Activated T-cell treated with anti-CD3 and anti-CD28 coated beads, Interleukin-2, amount 50 U/mL, for 48 hours (primary cell): ENCODE data around the gene NMNAT2.
A peak's percentile ranks its signal among the peaks of the same experiment; 100 is the strongest.
"Not testable (repeated sequence)": the region's sequence is repeated elsewhere in the genome, so short reads cannot be mapped to it uniquely, and the experiment has no call there.

Experiments used
- DNase-seq, 2 experiments: peaks; one replicate each; pipeline ENCODE4 v3.0.0-alpha.2; 2020

The NMNAT2 gene

DNA sequence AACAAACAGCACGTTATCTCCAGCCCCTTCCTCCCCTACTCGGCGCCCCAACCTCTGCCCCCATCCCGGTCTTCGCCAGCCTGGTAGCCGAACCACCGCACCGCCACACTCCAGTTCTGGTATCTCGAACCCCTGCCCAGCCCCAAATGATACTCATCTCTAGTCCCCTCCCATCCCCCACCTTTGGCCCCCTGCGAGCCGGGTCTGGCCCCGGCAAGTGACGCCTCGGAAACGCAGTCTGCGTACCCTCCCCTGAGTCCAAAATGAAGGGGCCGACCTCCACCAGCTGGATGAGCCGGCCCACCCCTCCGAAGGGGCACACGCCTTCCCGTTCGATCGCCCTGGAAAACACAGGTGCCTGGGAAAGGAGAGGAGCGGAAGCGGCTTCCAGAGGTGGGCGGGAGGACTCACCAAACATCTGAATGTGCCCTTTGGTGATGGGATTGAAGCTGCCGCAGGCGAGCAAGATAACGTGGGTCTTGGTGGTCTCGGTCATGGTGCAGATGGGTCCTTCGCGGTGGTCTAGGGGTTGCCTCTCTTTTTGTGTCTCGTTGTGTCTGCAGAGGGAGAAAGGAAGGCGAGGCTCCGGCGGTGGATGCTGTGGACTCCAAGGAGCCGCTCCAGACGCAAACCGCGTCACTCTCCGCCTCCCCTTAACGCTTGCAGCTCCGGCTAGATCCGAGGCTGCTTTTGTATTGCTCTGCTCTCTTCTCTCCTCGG lies at the start of gene NMNAT2:
Gene NMNAT2 (minus strand): TSS at position 609 of the 720 bp plus-strand sequence. CDS start 113 bp downstream, at position 496.
- peak in 1 of 2 experiments; percentile 18 for DNase-seq

DNA sequence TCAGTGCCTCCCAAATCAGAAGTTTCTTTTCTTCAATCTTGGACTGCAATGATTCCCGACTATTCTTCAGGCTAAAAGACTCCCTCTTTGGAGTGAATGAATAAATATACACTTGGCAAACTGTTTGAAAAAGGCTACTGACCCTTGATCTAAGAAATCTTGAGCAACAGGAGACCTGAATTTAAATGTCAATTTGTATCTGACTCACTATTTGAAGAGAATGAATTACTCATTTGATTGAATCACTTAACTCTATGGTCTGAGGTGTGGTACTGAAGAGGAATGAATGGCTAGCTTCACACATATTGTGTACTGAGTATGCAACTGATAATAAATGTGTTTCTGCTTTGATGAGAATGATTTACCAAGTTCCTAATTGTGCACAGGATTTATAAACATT lies 49.5 kb upstream of the NMNAT2 start:
- DNase-seq = no peak

DNA sequence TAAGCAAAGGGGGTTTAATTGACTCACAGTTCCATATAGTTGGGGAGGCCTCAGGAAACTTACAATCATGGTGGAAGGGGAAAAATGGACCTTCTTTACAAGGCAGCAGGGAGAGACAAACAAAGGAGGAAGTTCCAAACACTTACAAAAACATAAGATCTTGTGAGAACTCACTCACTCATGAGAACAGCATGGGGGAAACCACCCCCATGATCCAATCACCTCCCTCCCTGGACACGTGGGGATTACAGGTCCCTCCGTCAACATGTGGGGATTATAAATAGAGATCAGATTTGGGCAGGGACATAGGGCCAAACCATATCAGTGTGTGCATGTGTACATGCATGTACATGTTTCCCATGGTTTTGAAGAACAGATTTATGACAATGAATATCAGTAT lies 48.6 kb upstream of the NMNAT2 start:
- DNase-seq = no peak

DNA sequence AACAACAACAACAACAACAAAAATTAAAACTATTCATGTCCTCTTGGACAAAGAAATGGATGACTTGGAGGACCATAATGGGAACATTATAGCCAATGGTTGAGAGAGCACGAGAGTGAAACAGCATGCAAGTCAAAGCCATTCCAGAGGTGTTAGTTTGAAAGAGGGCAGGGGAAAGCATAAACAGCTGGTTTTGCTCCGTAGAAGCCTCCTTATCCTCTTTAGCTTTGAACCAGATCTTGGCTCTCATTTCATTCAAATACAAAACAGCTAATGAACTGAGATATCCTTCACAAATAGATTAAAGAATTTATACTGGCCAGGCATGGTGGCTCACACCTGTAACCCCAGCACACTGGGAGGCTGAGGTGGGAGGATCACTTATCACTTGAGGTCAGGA lies 45.4 kb upstream of the NMNAT2 start:
- DNase-seq = no peak

DNA sequence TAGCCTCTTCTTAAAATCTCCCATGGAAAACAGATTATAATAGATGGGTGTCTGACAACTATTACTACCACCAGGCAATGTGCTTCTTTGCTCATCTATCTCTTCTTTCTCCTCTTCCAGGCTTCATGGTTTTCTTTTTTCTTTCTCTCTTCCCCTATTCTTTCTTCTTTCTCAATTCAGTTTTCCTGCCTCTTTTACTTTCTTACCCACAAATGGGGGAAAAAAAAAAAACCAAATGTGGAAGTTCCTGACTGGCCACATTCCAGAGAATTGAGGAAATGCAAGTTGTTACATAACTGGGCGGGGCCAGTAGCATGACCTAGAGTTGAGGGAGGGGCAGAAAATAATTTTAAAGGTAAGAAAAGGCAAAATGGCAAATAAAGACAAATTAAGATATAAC lies 43.2 kb upstream of the NMNAT2 start:
- no peak for DNase-seq

DNA sequence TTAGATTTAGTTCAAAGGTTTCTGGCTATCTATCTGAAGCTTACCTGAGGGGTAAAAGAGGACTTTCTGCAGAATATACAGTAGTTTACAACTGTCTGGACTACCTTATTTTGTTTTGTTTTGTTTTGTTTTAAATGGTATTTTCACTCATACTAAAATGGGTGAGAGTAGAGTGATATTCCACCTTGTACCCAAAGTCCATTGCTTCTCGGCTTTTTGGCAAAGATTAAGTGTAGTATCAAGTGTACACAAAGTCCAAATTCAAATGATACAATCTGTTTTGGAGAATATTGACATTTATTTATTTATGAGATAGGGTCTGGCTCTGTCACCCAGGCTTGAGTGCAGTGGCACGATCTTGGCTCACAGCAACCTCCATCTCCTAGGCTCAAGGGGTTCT lies 42.4 kb upstream of the NMNAT2 start:
- no peak for DNase-seq

DNA sequence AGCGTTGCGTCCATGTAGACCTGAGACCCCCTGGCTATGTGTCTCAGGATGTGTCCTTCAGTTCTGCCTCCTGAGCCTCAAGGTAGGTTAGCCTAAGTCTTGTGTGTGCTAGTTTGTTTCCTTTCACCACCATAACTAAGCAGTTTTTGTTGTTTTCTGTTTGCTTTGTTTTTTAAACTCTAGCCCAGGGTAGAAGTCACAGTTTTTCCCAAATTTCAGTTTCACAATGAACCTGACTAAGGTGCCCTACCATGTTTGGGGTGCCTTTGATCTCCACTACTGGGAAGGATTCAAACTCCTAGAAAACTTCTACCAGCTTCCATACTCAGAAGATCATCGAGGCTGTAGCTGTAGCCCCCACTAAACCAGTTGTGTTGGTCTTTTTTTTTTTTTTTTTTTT lies 39.3 kb upstream of the NMNAT2 start:
- DNase-seq = no peak

DNA sequence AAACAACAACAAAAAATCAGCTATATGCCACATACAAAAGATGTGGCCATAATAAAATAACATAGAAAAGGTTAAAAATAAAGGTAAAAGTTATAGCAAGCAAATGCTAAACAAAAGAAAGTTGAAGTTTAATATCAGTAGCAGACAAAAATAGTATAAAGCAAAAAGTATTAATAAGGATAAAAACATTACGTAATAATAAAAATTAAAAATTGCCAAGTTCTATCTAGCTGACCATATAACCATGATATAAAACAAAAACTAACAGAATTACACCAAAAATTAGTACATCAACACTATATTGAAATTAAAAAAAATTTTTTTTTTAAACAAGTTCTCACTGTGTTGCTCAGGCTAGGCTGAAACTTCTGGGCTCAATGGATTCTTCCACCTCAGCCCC lies 38.6 kb upstream of the NMNAT2 start:
- DNase-seq = no peak

DNA sequence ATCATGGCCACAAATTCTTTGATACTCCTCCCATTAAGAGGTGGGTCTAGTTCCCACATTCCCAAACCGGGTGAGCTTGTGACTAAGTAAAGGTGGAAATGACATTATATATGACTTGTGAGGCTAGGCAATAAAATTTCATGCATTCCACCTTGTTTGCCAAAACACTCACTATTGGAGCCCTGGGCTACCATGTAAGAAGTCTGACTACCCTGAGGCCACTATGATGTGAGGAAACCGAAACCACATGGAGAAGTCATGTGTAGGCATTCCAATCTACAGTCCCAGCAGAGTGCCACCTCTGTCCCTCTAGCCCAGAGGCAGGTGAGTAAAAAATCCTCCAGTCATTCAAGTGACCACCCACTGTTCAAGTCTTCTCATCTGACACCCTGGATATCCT lies 36.2 kb upstream of the NMNAT2 start:
- DNase-seq = no peak

DNA sequence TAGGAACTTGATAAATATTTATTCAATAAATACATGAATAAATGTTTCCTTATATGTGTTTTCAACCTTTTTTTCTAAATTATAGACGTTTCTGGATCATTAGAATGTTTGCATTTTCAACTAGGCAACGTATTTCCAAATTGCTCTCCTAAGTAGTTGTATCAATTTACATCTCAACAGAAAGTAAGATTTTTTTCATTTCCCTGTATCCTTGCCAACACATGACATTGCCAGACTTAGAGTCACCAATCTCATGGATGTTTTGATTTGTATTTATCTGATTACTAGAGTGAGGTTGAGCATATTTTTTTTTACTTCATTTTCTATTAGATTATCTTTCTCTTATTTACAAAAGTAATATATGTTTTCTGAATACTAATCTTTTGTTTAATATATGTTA lies 31.9 kb upstream of the NMNAT2 start:
- no peak for DNase-seq

DNA sequence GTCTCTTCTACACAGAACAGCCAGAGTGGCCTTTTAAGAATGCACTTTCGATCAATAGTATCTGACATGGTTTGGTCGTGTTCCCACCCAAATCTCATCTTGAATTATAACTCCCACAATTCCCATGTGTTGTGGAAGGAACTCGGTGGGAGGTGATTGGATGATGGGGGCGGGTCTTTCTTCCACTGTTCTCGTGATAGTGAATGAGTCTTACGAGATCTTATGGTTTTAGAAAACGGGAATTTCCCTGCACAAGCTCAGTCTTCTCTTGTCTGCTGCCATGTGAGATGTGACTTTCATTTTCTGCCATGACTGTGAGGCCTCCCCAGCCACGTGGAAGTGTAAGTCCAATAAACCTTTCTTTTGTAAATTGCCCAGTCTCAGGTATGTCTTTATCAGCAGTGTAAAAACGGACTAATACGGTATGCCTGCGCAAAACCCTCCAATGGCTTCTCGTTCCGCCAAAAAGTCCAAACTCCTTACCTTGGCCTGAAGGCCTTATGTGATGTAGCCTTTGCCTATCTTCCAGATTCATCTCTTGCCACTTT lies 31.1 kb upstream of the NMNAT2 start:
- DNase-seq = no peak

DNA sequence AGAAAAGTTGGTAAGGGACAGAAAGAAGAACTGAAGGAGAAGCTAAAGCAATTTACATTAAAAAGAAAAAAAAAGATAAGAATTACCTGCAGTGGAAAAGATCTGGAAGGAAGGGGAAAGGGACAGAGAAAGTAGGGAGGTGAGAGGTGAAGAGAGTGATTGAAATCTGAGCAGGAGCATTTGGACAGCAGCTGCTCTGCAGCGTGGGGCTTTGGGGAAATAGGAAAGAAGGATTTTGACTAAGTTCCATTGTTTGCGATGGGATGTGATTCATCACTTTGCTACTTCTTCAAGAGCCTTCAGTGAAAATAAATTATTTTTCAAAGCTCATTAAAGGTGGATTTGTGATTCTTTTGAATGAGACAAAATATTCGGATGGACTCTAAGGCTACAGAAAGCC lies 26.1 kb upstream of the NMNAT2 start:
- no peak for DNase-seq

DNA sequence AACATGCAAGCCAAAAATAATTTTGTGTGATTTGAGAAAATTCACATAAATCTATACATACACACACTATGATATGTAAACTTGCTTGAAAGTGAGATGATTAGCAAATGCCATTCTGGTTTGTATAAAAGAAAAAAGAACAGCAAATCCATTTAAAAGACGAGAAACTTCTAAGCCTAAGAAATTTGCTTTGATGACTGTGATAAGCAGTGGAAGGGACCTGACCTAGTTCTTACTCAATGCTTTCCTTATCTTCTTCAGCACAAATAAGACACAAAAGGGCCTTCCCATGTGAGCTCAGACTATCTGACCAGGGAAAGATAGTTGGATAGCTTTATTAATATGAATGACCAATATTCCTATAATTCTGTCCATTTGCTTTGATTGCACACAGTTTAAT lies 25.3 kb upstream of the NMNAT2 start:
- DNase-seq = no peak

DNA sequence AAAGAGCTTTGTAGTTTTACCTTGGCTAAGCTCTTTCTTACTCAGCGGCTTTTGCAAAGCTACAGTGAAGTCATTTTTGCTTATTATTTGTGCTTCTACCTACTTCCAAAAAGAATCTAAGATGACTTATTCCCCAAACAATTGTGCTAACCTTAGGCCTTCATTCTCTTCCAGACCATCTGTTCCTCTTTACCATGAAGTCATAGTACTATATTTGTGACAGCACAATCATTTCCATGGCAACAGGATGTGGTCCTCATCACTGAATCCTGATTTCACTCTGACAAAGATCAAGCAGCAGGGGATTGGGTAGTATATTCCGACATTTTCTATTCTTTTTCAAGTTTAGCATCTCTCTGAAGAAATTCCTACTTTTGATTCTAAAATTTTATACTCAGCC lies 24.8 kb upstream of the NMNAT2 start:
- no peak for DNase-seq

DNA sequence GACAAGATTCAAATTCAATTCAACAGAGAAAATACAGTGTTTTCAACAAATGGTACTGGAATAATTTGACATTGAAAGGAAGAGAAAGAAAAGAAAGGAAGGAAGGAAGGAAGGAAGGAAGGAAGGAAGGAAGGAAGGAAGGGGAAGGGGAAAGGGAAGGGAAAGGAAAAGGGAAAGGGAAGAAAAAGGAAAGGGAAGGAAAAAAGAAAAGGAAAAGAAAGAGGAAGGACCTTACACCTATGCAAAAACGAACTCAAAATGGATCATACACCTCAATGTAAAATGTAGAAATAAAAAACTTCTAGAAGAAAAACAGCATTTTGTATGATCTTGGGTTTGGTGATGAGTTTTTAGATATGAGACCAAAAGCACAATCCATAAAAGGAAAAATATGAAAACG lies 19.9 kb upstream of the NMNAT2 start:
- DNase-seq = no peak

DNA sequence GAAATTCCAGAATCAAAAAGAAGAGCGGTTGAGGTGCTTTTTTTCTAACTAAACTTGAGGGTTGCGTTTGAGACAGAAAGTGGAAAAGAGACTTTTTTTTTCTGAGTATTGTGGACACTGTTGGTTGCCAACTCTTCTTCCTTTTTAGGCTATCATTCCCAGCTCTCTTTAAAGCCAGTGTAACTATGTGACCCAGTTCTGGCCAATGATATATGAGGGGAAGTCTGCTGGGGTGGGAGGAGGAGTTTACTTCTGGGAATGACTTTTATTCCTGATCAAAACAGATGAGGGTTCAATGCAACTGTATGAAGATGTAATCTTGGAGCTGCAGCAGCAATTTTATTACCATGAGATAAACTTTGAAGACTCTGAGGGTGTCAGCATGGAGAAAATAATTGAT lies 17.3 kb upstream of the NMNAT2 start:
- no peak for DNase-seq

DNA sequence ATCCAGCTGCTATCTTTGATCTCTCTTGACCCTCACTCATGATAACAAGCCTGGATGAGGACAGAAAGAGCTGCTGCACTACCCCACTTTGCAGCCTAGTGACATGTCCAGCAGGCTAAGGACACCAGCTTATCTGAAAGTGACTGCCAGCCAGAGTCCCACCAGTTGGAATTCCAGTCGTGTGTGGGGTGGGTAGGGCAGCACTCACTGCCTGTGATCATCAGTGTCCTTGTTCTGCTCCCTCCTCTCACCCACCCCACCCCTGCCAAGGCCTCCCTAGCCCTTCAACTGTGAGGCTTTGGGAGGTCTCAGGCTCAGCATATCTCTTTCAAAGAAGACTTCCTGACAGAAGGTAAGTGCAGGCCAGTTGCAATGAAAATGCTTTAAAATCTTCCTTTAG lies 15.5 kb upstream of the NMNAT2 start:
- no peak for DNase-seq

DNA sequence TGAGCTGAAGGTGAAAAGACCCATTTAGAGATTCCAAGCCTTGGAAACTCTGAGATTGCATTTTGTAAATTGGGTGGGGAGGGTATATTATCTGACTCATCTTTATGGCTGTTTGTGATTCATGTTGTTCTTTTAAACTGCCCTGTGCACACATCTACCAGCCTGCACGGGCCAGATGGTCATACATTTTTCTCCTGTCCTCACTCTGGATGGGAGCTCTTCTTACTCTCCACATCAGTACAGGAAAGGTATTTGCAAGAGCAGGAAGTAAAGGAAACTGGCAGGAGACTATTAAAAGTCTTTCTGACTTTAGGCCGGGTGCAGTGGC lies 14.3 kb upstream of the NMNAT2 start:
- no peak for DNase-seq

DNA sequence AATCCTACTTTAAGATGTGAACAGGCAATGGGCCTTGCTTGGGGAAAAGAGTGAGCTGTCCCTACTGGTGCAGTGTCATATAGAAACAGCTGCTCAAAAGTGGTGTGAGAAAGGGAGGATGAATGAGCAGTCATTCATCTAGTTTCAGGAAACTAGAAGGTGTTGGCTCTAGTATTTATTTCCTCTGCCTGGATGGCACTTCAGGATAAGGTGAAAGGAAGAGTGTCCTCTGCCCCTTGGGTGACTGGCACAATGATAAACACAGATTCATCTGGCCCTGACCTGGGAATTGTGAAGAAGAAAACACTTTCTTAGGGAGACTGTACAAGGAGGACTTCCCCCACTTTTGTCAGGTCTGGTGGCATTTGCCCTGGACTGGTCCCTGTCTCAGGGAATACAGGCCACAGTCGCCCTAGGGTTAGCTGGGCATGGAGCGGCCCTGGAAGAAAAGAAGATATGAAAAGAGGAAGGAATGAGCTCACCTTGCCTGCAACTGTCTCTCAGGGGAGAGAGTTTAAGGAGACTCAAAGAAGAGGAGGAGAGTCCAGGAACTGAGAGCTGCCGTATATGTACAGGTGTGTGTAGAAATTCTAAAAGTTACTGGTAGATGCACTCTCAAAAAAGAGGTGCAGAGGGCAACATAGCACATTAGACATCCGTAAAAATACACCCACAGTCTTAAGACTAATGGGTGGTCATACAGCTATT lies 13.8 kb upstream of the NMNAT2 start:
- DNase-seq = no peak

DNA sequence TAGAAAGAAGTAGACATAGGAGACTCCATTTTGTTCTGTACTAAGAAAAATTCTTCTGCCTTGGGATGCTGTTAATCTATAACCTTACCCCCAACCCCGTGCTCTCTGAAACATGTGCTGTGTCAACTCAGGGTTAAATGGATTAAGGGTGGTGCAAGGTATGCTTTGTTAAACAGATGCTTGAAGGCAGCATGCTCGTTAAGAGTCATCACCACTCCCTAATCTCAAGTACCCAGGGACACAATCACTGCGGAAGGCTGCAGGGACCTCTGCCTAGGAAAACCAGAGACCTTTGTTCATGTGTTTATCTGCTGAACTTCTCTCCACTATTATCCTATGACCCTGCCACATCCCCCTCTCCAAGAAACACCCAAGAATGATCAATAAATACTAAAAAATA lies 9.4 kb upstream of the NMNAT2 start:
- DNase-seq = not testable (repeated sequence)

DNA sequence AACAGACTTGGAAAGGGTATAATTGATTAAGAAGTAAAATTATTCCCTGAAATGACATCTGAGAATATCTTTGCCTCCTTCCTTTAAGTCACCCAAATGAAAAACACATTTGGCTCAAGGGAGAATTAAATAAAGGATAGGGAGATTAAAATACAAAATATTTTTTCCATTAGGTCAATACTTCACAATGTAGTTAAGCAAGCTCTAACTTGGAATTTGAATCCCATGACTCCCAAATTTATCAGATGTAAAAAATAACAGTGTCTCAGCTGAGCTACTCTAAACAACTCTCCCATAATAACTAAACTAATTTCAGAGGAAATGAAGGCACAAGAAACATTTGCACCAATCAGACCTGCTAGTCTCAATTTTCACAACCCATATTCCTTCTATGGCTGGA lies 6.5 kb upstream of the NMNAT2 start:
- DNase-seq = no peak

DNA sequence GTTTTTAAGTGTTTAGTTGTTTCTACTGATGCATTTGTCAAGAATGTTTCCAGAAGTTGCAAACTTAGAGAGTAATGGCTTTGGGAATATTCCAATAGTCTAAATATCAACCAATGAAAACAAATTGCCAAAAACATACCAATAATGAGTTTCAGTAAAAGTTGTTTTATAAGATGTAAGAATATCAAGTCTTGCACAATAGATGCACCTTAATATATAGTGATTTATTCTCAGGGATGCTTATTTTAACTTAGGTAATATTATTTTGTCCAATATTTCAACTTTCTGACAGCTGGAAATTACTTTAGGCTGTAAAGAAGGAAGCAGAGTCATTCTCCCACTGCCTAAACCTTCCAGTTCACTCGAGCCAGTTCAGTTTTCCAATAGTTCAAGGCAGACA lies 5.4 kb upstream of the NMNAT2 start:
- DNase-seq = no peak

DNA sequence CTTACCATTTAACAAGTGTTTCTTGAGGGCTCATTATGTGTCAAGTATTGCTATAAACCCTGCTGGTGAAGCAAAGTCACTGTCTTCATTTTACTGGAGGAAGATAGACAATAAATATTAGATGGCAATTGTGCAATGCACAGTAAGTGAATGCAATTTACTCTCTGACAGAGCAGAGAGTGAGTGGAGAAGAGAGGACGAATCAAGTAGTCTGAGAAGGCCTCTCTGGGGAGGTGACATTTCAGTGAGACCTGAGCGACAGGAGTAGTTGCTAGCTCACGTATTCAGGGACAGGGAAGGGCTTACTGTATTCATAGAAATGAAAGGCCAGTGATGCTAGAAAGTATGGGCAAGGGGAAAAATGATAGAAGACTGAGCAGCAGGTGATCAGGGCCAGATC lies 1.2 kb upstream of the NMNAT2 start:
- DNase-seq = no peak

DNA sequence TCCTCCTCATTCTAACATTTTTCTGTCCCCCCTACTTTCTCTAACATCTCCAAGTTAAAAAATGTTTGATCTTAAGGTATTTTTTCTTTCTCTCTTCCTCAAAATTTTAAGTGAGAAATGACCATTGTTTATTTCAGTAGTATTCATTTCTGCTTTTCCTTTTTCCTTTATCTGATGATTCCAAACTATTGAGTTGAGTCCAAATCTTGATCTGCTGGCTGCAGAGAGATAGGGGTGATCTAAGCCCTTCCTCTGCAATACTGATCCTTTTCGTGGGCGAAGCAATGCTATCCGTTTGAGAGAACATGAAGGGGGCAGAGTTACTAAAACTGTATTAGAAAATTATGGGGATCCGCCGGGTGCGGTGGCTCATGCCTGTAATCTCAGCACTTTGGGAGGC lies 516 bp upstream of the NMNAT2 start:
- DNase-seq = no peak
